WTC11 (cell line): ENCODE data around the gene RPS18.
"Not testable (repeated sequence)": the region's sequence is repeated elsewhere in the genome, so short reads cannot be mapped to it uniquely, and the experiment has no call there.

ENCODE experiments used
- ATF1 ChIP-seq: sonication (generic); formaldehyde crosslinking; IDR thresholded peaks from 2 replicates; pipeline ENCODE4 v1.8.1; 2023; ENCODE audit warnings: mild to moderate bottlenecking, moderate library complexity, missing genetic modification reagents
- HMGXB4 ChIP-seq: sonication (generic); formaldehyde crosslinking; IDR thresholded peaks from 2 replicates; pipeline ENCODE4 v1.8.1; 2023; ENCODE audit warnings: mild to moderate bottlenecking, moderate library complexity, missing genetic modification reagents
- JUN ChIP-seq: sonication (generic); formaldehyde crosslinking; IDR thresholded peaks from 2 replicates; pipeline ENCODE4 v1.8.0; 2023; ENCODE audit warnings: mild to moderate bottlenecking, missing genetic modification reagents
- MAX ChIP-seq: sonication (generic); formaldehyde crosslinking; IDR thresholded peaks from 2 replicates; pipeline ENCODE4 v1.8.0; 2022; ENCODE audit warnings: mild to moderate bottlenecking, missing genetic modification reagents
- ZNF281 ChIP-seq: sonication (generic); formaldehyde crosslinking; IDR thresholded peaks from 2 replicates; pipeline ENCODE4 v1.8.0; 2023; ENCODE audit warnings: mild to moderate bottlenecking, missing genetic modification reagents

- TF ChIP-seq ZNF281, MAX, ATF1, JUN, HMGXB4 (CRISPR knock-in tag): not testable (repeated sequence)
These were observed 45.3 kb upstream of the RPS18 start for GRCh38 chr6:33226503-33227120.
